VCaP (cell line): Measurements from ENCODE around the gene REXO1.
"Not testable (repeated sequence)": the region's sequence is repeated elsewhere in the genome, so short reads cannot be mapped to it uniquely, and the experiment has no call there.

Experiments
- H3K27ac ChIP-seq: fragments of 450-650 bp; 2 replicates; pipeline ENCODE4 v1.5.1; 2017
- CTCF ChIP-seq: fragments of 450-650 bp; conservative IDR thresholded peaks from 2 replicates; pipeline ENCODE4 v1.5.1; 2017; ENCODE audit warnings: mild to moderate bottlenecking, moderate library complexity

The REXO1 gene

GRCh38 chr19:1884719-1885334 is 36.5 kb upstream of the REXO1 start:
- peak overlapping the region; percentile 81 for H3K27ac ChIP-seq
- TF ChIP-seq CTCF: no peak

- peak overlapping the region; percentile 81 for H3K27ac ChIP-seq
- TF ChIP-seq CTCF: no peak
Observed at GRCh38 chr19:1884291-1884718, 36.0 kb upstream of the REXO1 start.

- H3K27ac ChIP-seq: peak overlapping the region; percentile 81
- no peak for TF ChIP-seq CTCF
Observed at GRCh38 chr19:1883784-1884183, 35.5 kb upstream of the REXO1 start.

GRCh38 chr19:1882786-1883692 is 34.8 kb upstream of the REXO1 start:
- peak overlapping the region; percentile 81; the same call in 1 of the 2 replicates for H3K27ac ChIP-seq
- TF ChIP-seq CTCF: no peak

- no peak for TF ChIP-seq CTCF
- no peak overlapping the region for H3K27ac ChIP-seq
Observed at GRCh38 chr19:1882089-1882785, 34.0 kb upstream of the REXO1 start.

- H3K27ac ChIP-seq: not testable (repeated sequence)
Observed at GRCh38 chr19:1881393-1882088, 33.3 kb upstream of the REXO1 start.

GRCh38 chr19:1880611-1881392 is 32.5 kb upstream of the REXO1 start:
- no peak for TF ChIP-seq CTCF
- no peak overlapping the region for H3K27ac ChIP-seq

GRCh38 chr19:1879982-1880381 is 31.7 kb upstream of the REXO1 start:
- not testable (repeated sequence) for H3K27ac ChIP-seq

- H3K27ac ChIP-seq: not testable (repeated sequence)
Observed at GRCh38 chr19:1878583-1878982, 30.3 kb upstream of the REXO1 start.

GRCh38 chr19:1877280-1877660 is 29.0 kb upstream of the REXO1 start:
- not testable (repeated sequence) for H3K27ac ChIP-seq
